Fibroblast of skin of back (primary cell): ENCODE results near the gene DOHH.
"Not testable (repeated sequence)": the region's sequence is repeated elsewhere in the genome, so short reads cannot be mapped to it uniquely, and the experiment has no call there.

Experiments used
- DNase-seq: peaks from one replicate; pipeline ENCODE4 v3.0.0-alpha.2; 2013

The DOHH gene

GRCh38 chr19:3534375-3535234, 34.1 kb upstream of the DOHH start:
- DNase-seq = no peak

- no peak for DNase-seq
Observed at GRCh38 chr19:3533563-3534216, 33.2 kb upstream of the DOHH start.

DNA sequence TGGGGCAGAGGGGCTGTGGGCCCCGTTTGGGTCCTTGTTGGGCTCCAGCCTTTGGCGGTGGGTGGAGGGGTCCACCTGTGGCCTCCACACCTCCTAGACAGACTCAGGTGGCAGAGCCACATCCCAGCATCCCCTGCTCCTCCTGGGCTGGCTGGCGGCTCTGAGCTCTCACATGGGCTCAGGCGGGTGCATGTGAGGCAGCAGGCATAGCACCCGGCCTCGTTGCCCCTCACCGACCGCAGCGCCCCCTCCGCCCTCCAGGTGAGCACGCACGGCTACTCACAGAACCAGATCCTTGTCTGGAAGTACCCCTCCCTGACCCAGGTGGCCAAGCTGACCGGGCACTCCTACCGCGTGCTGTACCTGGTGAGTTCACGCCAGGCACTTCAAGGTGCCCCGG, 32.6 kb upstream of the DOHH start:
- no peak for DNase-seq

DNA sequence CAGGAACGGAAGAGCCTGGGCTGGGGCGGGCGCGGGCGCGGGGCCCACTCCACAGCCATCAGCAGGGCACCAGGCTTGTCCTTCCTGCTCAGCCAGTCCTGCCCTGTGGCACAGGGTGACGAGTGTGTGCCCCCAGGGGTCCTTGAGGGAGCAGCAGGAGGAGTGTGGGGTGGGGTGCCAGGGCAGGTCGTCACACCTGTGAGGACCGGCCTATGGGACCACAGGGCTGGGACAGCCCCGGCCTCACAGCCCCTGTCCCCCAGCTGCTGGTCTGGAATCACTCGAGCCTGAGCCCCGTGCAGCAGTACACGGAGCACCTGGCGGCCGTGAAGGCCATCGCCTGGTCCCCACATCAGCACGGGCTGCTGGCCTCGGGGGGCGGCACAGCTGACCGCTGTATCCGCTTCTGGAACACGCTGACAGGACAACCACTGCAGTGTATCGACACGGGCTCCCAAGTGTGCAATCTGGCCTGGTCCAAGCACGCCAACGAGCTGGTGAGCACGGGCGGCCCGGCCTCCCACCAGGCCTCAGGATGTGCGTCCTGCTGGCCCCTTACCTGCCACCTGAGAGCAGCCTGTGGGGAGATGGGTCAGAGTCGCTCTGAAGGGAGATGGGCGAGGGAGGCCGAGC, 31.8 kb upstream of the DOHH start:
- no peak for DNase-seq

DNA sequence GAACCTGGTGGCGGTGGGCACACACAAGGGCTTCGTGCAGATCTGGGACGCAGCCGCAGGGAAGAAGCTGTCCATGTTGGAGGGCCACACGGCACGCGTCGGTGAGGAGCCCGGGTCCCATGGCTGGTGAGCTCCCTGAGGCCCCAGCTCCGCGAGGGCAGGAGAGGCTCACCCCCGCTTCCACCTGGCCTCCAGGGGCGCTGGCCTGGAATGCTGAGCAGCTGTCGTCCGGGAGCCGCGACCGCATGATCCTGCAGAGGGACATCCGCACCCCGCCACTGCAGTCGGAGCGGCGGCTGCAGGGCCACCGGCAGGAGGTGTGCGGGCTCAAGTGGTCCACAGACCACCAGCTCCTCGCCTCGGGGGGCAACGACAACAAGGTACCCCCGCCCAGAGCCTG, 31.2 kb upstream of the DOHH start:
- no peak for DNase-seq

DNA sequence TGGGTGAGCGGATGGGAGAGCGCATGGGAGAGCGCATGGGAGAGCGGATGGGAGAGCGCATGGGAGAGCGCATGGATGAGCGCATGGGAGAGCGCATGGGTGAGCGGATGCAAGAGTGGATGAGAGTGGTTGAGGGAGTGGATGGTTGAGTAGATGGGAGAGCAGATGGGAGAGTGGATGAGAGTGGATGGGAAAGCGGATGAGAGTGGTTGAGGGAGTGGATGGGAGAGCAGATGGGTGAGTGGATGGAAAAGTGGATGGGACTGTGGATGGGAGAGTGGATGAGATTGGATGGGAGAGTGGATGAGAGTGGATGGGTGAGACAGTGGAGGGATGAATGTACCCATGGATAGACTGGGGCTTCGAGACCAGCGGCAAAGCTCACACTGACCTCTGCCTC, 29.9 kb upstream of the DOHH start:
- no peak for DNase-seq

DNA sequence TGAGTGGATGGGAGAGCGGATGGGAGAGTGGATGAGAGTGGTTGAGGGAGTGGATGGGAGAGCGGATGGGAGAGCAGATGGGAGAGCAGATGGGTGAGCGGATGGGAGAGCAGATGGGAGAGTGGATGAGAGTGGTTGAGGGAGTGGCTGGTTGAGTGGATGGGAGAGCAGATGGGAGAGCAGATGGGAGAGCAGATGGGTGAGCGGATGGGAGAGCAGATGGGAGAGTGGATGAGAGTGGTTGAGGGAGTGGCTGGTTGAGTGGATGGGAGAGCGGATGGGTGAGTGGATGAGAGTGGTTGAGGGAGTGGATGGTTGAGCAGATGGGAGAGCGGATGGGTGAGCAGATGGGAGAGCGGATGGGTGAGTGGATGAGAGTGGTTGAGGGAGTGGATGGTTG, 28.8 kb upstream of the DOHH start:
- DNase-seq = not testable (repeated sequence)

DNA sequence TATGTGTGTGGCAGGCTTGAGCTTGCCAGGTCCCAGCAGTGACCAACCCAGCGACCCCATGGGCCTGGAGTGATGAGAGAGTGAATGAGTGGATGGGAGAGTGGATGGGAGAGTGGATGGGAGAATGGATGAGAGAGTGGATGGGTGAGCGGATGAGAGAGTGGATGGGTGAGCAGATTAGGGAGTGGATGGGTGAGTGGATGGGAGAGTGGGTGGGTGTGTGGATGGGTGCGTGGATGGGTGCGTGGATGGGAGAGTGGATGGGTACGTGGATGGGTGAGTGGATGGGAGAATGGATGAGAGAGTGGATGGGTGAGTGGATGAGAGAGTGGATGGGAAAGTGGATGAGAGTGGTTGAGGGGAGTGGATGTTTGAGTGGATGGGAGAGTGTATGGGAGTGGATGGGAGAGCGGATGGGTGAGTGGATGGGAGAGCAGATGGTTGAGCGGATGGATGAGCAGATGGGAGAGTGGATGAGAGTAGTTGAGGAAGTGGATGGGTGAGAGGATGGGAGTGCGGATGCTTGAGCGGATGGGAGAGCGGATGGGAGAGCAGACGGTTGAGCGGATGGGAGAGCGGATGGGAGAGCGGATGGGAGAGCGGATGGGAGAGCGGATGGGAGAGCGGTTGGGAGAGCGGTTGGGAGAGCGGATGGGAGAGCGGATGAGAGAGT, 28.2 kb upstream of the DOHH start:
- no peak for DNase-seq

DNA sequence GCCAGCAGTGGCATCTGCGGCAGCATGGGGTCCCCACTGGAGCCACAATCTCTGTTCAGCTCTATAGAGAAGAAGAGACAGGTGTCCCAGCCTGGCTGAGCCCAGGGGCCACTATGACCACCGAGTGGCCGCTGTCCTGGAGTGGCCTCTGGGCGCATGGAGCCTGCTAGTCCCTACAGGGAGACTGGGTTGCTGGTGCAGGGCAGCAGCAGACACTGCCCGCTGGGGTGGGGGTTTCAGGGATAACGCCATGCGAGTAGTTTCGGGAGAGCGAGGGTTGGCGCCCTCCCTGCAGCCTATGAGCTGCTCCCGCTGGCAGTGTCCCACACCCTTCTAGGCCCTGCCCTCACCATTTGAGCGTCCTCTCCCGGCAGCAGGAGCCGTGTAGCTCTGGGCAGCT, 27.6 kb upstream of the DOHH start:
- DNase-seq = no peak

DNA sequence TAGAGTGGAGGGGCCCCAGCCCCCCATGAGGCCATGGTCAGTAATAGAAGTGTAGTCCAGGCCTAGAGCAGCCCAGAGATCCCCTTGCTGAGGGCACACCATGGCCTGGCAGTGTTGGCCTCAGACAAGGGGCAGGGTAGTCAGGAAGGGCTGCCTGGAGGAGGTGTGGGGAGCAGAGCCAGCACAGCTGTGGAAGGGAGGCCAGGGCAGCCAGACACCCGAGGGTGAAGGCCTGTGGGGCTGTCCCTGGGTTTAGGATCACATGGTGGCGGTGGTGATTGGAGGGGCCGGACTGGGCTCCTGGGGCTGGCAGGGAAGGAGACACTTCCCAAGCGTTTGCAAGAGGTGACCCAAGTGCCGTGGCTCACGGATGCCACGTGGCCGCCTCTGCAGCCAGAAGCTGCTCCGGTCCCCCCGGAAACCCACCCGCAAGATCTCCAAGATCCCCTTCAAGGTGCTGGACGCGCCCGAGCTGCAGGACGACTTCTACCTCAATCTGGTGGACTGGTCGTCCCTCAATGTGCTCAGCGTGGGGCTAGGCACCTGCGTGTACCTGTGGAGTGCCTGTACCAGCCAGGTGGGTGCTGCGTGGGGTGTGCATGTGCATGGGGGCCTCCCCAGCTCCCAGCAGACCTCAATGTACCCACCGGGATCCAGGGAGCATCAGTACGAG, 26.9 kb upstream of the DOHH start:
- DNase-seq = no peak

GRCh38 chr19:3526507-3527237, 26.2 kb upstream of the DOHH start:
- DNase-seq = no peak

GRCh38 chr19:3524904-3525451, 24.5 kb upstream of the DOHH start:
- DNase-seq = no peak

GRCh38 chr19:3524078-3524842, 23.8 kb upstream of the DOHH start:
- DNase-seq = no peak

DNA sequence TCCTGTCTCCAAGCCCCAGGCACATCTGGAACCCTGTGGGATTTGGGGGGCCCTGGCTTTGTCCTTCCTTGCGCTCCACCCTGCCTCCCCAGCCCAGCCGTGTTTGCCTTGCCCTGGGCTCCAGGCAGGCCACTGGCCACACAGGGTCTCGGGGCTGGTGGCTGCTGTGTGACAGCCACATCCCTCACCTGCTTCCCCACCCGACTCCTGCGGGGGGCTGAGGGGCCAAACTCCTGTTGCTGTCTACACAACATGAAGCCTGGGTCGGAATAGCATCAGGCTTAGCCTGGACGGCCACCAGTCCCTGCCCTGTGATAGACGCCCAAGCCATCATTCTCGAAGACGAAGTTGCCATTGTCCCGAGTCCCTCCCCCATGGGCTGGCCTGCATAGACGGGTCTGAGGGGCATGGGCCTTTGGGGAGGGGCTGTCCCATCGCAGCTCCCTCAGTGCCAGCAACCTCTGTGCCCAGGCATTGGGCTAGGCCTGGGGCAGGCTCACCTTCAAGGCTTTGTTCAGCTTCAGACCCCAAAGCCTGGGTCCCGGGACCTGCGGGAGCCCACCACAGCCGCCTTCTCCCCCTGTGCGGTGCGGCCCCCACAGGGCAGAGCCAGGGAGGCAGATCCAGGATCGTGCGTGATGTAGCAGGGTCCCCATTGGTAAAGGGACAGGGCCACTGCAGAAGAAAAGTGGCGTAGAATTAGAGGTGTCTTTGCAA, 23.0 kb upstream of the DOHH start:
- DNase-seq = no peak

DNA sequence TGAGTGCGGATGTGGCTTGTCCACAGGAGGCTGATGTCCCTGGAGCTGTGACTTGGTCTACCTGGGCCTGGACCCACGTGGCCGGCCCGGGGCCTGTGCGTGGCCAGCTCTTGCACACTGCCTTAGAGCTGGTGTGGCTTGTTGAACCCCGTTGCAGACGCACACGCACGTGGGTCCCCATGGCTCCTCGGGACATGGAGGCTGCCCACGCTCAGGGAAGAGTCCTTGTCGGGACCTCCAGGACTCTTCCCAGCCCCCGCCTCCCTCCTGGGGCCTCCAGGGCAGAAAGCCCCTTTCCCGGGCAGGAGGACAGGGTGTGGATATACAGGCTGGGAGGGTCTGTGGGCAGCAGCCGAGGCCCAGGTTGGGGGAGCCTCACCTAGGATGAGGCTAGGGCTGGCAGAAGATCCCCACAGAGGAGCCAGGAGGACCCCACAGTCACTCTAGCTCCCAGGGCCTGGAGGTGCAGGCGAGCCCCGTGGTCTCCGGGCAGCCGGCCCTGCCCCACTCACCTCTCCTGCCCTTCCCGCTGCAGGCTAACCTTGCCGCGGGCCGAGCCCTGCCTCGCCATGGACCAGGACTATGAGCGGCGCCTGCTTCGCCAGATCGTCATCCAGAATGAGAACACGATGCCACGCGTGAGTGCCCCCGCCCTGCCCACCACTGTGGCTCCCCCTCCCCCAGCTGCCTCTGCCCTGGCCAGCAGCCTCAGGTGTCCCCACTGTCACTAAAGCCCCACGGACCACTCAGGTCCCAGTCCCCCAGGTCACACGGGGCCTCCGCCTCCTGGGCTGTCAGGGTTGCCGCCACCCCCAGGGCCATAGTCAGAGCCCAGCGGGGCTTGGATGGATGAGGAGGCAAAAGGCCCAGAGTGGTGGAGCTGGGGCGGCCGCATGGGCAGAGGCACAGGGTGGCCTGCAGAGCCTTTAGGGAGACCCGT, 22.2 kb upstream of the DOHH start:
- DNase-seq = no peak

- no peak for DNase-seq
Observed at GRCh38 chr19:3521104-3521445, 20.6 kb upstream of the DOHH start.

- DNase-seq = no peak
Observed at GRCh38 chr19:3520166-3521103, 20.0 kb upstream of the DOHH start.

DNA sequence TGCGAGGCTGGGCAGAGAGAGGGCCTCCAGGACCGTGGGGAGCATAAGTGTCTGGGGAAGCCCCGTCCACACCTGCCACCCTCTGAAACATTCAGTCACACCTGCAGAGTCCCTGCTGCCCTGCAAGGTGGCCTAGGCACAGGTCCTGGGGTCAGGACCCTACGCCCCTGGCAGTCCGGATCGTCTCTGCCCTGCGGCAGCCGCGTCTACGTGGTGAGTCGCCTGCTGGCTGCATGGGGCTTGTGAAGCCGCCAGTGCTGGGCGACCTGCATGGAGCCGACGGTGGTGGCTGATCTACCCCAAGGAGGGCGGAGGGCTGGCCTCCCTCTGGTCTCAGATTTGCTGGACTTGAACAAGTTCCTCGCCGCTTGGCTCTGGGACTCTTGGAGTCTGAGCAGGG, 18.7 kb upstream of the DOHH start:
- no peak for DNase-seq
